ENCODE measurements around the gene PGK1. TPM values are rescaled to one million over a fixed set of nuclear protein-coding genes. Genes with fewer than 3 reads are reported as not detected.
"Not testable (repeated sequence)": the region's sequence is repeated elsewhere in the genome, so short reads cannot be mapped to it uniquely, and the experiment has no call there.

Gene PGK1
- total RNA-seq, 1 donor from 2014 or later, result 263 TPM

- Mint-ChIP-seq H3K4me3 (ENCODE audit: unreplicated experiment) (no peak overlapping the region), H3K4me1 (ENCODE audit: low read depth, unreplicated experiment) (no peaks in the 10 kb centered on the region), H3K9me3 (ENCODE audit: unreplicated experiment) (no peaks in the 10 kb centered on the region), H3K27me3 (ENCODE audit: unreplicated experiment) (no peaks in the 10 kb centered on the region), H3K27ac (ENCODE audit: unreplicated experiment) (no peak overlapping the region), H3K36me3 (ENCODE audit: unreplicated experiment) (no peaks in the 10 kb centered on the region)
- no peak for TF ChIP-seq CTCF (IDR thresholded peaks at IDR 0.05; ENCODE audit: partially characterized antibody, unreplicated experiment)
- no peak for DNase-seq
These were observed 21.1 kb downstream of the PGK1 start for GRCh38 chrX:78125148-78125547.

- H3K4me1 Mint-ChIP-seq (ENCODE audit: low read depth, unreplicated experiment); H3K36me3 Mint-ChIP-seq (ENCODE audit: unreplicated experiment): not testable (repeated sequence)
These were observed 21.7 kb downstream of the PGK1 start for GRCh38 chrX:78125781-78126180.

GRCh38 chrX:78129714-78130113, 25.7 kb downstream of the PGK1 start:
- Mint-ChIP-seq H3K27ac (ENCODE audit: unreplicated experiment) (no peak overlapping the region), H3K4me3 (ENCODE audit: unreplicated experiment) (no peak overlapping the region), H3K27me3 (ENCODE audit: unreplicated experiment) (no peaks in the 10 kb centered on the region), H3K9me3 (ENCODE audit: unreplicated experiment) (no peaks in the 10 kb centered on the region), H3K4me1 (ENCODE audit: low read depth, unreplicated experiment) (no peaks in the 10 kb centered on the region), H3K36me3 (ENCODE audit: unreplicated experiment) (no peaks in the 10 kb centered on the region)
- no peak for TF ChIP-seq CTCF (IDR thresholded peaks at IDR 0.05; ENCODE audit: partially characterized antibody, unreplicated experiment)
- DNase-seq, result no peak

More at GRCh38 chrX:78125781-78126180, 21.7 kb downstream of the PGK1 start:
- not testable (repeated sequence) for H3K27me3 Mint-ChIP-seq (ENCODE audit: unreplicated experiment); H3K27ac Mint-ChIP-seq (ENCODE audit: unreplicated experiment); H3K9me3 Mint-ChIP-seq (ENCODE audit: unreplicated experiment); H3K4me3 Mint-ChIP-seq (ENCODE audit: unreplicated experiment); DNase-seq

- no peak for TF ChIP-seq CTCF (IDR thresholded peaks at IDR 0.05; ENCODE audit: partially characterized antibody, unreplicated experiment)
- no peak for DNase-seq
- Mint-ChIP-seq H3K4me3 (ENCODE audit: unreplicated experiment) (no peak overlapping the region), H3K9me3 (ENCODE audit: unreplicated experiment) (no peaks in the 10 kb centered on the region), H3K27ac (ENCODE audit: unreplicated experiment) (no peak overlapping the region), H3K36me3 (ENCODE audit: unreplicated experiment) (no peaks in the 10 kb centered on the region), H3K4me1 (ENCODE audit: low read depth, unreplicated experiment) (no peaks in the 10 kb centered on the region), H3K27me3 (ENCODE audit: unreplicated experiment) (no peaks in the 10 kb centered on the region)
These were observed 26.3 kb downstream of the PGK1 start for GRCh38 chrX:78130396-78130795.

- no peak overlapping the region for H3K4me3 Mint-ChIP-seq (ENCODE audit: unreplicated experiment)
These were observed 27.1 kb downstream of the PGK1 start for GRCh38 chrX:78131117-78131516.

More at GRCh38 chrX:78131117-78131516, 27.1 kb downstream of the PGK1 start:
- no peaks in the 10 kb centered on the region for H3K36me3 Mint-ChIP-seq (ENCODE audit: unreplicated experiment)
- H3K9me3 Mint-ChIP-seq (ENCODE audit: unreplicated experiment), result no peaks in the 10 kb centered on the region
- TF ChIP-seq CTCF (IDR thresholded peaks at IDR 0.05; ENCODE audit: partially characterized antibody, unreplicated experiment), result no peak
- no peak overlapping the region for H3K27ac Mint-ChIP-seq (ENCODE audit: unreplicated experiment)
- no peaks in the 10 kb centered on the region for H3K27me3 Mint-ChIP-seq (ENCODE audit: unreplicated experiment)
- no peaks in the 10 kb centered on the region for H3K4me1 Mint-ChIP-seq (ENCODE audit: low read depth, unreplicated experiment)
- DNase-seq, result no peak

Data from glutamatergic neuron (in vitro differentiated cells).